T-cell (primary cell): ENCODE data around the gene LCP2. TPM values are rescaled to one million over a fixed set of nuclear protein-coding genes. Genes with fewer than 3 reads are reported as not detected.

ENCODE experiments used
- ATAC-seq, 4 experiments: fragments of 200-7000 bp in 3 of 4; fragments of 150-1000 bp in 1 of 4; cut with Tn5 transposase; replicated peaks in 1 of 4; 1 replicate in 3 of 4; 2 replicates in 1 of 4; pipeline ENCODE4 v1.10.0; 2021; ENCODE audit warnings: moderate library complexity in 3 of 4, mild to moderate bottlenecking in 2 of 4, moderate number of reproducible peaks in 1 of 4
- CTCF ChIA-PET, 2 donors: fragments of 300-600 bp; sonication (Branson Sonifier 250); formaldehyde crosslinking; loops; one replicate each; lab custom pipeline; 2022; ENCODE audit warnings: antibody characterized with exemption in 2 of 2; lab: Charles Lee
- POLR2A ChIA-PET, 2 donors: fragments of 300-600 bp; sonication (Branson Sonifier 250); formaldehyde crosslinking; loops; one replicate each; lab custom pipeline; 2022; ENCODE audit warnings: antibody characterized with exemption in 2 of 2; lab: Charles Lee
- DNase-seq, 35 experiments: peaks; one replicate each; pipeline versions ENCODE4 v3.0.0 to v3.0.0-alpha.2; 2013 to 2023
- H3K27ac ChIP-seq: one replicate; pipeline ENCODE4 v1.5.1; 2013; ENCODE audit warnings: low read length
- H3K27me3 ChIP-seq, 2 experiments: replicated peaks in 1 of 2; 1 replicate in 1 of 2; 2 replicates in 1 of 2; pipeline versions ENCODE4 v1.6.1 to v1.7.0; 2013; ENCODE audit warnings: low read length in 1 of 2, mixed read lengths in 1 of 2; ENCODE audit not compliant: control insufficient read depth in 2 of 2, insufficient read depth in 2 of 2; ENCODE audit errors: extremely low read depth in 1 of 2
- H3K36me3 ChIP-seq, 2 donors: 1 replicate in 1 of 2; 2 replicates in 1 of 2; pipeline versions ENCODE4 v1.6.1 to v1.7.0; 2013; ENCODE audit warnings: low read length in 1 of 2; ENCODE audit not compliant: control insufficient read depth in 2 of 2, insufficient read depth in 1 of 2; ENCODE audit errors: extremely low read depth in 1 of 2
- H3K4me1 ChIP-seq, 2 experiments: 1 replicate in 1 of 2; 2 replicates in 1 of 2; pipeline versions ENCODE4 v1.6.1 to v1.7.0; 2013; ENCODE audit warnings: low read length in 2 of 2, mixed read lengths in 1 of 2; ENCODE audit not compliant: insufficient read depth in 2 of 2, control insufficient read depth in 1 of 2; ENCODE audit errors: extremely low read depth in 1 of 2
- H3K4me3 ChIP-seq, 2 donors: 1 replicate in 1 of 2; 2 replicates in 1 of 2; pipeline versions ENCODE4 v1.5.1 to v1.7.0; 2013; ENCODE audit warnings: mild to moderate bottlenecking in 2 of 2, low read length in 1 of 2, moderate library complexity in 1 of 2; ENCODE audit not compliant: control insufficient read depth in 1 of 2; ENCODE audit errors: extremely low read depth in 1 of 2
- H3K9me3 ChIP-seq: 2 replicates; pipeline ENCODE4 v1.7.0; 2013
- H3K27ac Mint-ChIP-seq, 2 donors: one replicate each; pipeline ENCODE4 v1.8.0; 2020 to 2021; ENCODE audit warnings: mild to moderate bottlenecking in 2 of 2, mixed read lengths in 2 of 2
- H3K27me3 Mint-ChIP-seq, 2 donors: one replicate each; pipeline ENCODE4 v1.8.0; 2021 to 2022; ENCODE audit warnings: mixed read lengths in 2 of 2
- H3K36me3 Mint-ChIP-seq: one replicate; pipeline ENCODE4 v1.8.0; 2021; ENCODE audit warnings: mixed read lengths
- H3K4me1 Mint-ChIP-seq, 3 donors: one replicate each; pipeline ENCODE4 v1.8.0; 2020 to 2022; ENCODE audit warnings: mixed read lengths in 3 of 3, mild to moderate bottlenecking in 1 of 3
- H3K4me3 Mint-ChIP-seq, 3 donors: one replicate each; pipeline ENCODE4 v1.8.0; 2020 to 2022; ENCODE audit warnings: mild to moderate bottlenecking in 3 of 3, mixed read lengths in 3 of 3, moderate library complexity in 3 of 3
- H3K9me3 Mint-ChIP-seq, 3 donors: one replicate each; pipeline ENCODE4 v1.8.0; 2020 to 2022; ENCODE audit warnings: mixed read lengths in 3 of 3
- WGBS: methylation state at CpG from one replicate; pipeline ENCODE4 v1.1.5; 2013; ENCODE audit warnings: missing lambda C conversion rate; ENCODE audit not compliant: insufficient coverage; 5-methylcytosine and 5-hydroxymethylcytosine counted together
- total RNA-seq, 35 experiments: library from RNA in 6 of 35; stranded (reverse) in 6 of 35; fragments of 120-200 nt in 1 of 35; gene quantifications; one replicate each; pipeline versions ENCODE4 v1.2.1 to v1.2.4 and lab custom pipeline; 2013 to 2026

The LCP2 gene
- total RNA-seq, 5 donors from 2014 or later (not counting 1 experiment from before 2014, with no cell fraction given), result 355 to 394 (median 374) TPM

DNA sequence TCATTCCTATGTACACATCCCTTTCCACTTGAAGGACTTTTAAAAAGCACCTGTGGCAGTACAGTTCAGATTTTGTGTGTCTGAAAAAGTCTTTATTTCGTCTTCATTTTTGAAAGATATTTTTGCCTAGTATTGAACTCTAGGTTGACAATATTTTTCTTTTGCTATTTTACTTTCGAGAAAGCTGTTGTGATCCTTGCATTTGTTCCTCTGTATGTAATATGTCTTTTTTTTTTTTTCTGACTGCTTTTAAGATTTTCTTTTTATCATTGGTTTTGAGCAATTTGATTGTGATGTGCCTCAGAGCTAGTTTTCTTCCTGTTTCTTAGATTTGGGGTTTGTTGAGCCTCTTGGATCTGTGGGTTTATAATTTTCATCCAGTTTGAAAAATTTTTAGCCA is 13.3 kb downstream of the LCP2 start:
- peaks cover 11 to 77% of the 10 kb centered on the region in 2 donors for H3K36me3 ChIP-seq
- CTCF ChIA-PET, result interaction anchor here in 1 of 2 donors (0.8 to 1.0 kb wide), 3 partner anchors 9 to 15 kb away, joined by 3 to 6 read pairs (median 6); no protein-coding TSS in a partner anchor
- peak overlapping the region; percentile 72 for H3K27ac ChIP-seq
- ATAC-seq (no peak), DNase-seq (no peak)
- no peaks in the 10 kb centered on the region for H3K9me3 ChIP-seq
- no peaks in the 10 kb centered on the region for H3K9me3 Mint-ChIP-seq
- POLR2A ChIA-PET, result interaction anchor here in 1 of 2 donors (1.0 kb wide), 1 partner anchor 13 kb away, joined by 6 read pairs; the partner anchor contains the start of gene LCP2
- peak overlapping the region; percentile 1 to 99 (median 44) for H3K4me3 Mint-ChIP-seq
- H3K4me1 Mint-ChIP-seq, result peaks cover 100% of the 10 kb centered on the region in 3 donors
- H3K36me3 Mint-ChIP-seq, result peaks cover 69% of the 10 kb centered on the region
- no peaks in the 10 kb centered on the region for H3K27me3 Mint-ChIP-seq
- no peaks in the 10 kb centered on the region for H3K27me3 ChIP-seq
- peak overlapping the region; percentile 95 to 99 for H3K27ac Mint-ChIP-seq
- no peak overlapping the region for H3K4me3 ChIP-seq
- H3K4me1 ChIP-seq, result peaks cover 90 to 93% of the 10 kb centered on the region in 2 experiments
- 50% methylated on average over 1 of the region's 2 CpGs for WGBS

GRCh38 chr5:170283296-170283695 is 14.3 kb downstream of the LCP2 start:
- CTCF ChIA-PET, result interaction anchor here (0.5 to 2.2 kb wide), 11 partner anchors 9 to 137 kb away, joined by 3 to 16 read pairs (median 5); no protein-coding TSS in a partner anchor
- ATAC-seq, result no peak
- Histone ChIP-seq H3K27ac (peak overlapping the region; percentile 72), H3K9me3 (no peaks in the 10 kb centered on the region), H3K4me1 (peaks cover 82 to 93% of the 10 kb centered on the region in 2 experiments), H3K27me3 (no peaks in the 10 kb centered on the region), H3K4me3 (no peak overlapping the region), H3K36me3 (peaks cover 8 to 68% of the 10 kb centered on the region in 2 donors)
- peak overlapping the region; percentile 95 to 99 for H3K27ac Mint-ChIP-seq
- H3K27me3 Mint-ChIP-seq, result no peaks in the 10 kb centered on the region
- no peaks in the 10 kb centered on the region for H3K9me3 Mint-ChIP-seq
- H3K36me3 Mint-ChIP-seq, result peaks cover 59% of the 10 kb centered on the region
- POLR2A ChIA-PET, result interaction anchor here (0.6 to 1.4 kb wide), 6 partner anchors 8 to 56 kb away, joined by 3 to 14 read pairs (median 4); partner anchors contain the start of gene LCP2 (in 1 of the 2)
- peak overlapping the region; percentile 40 to 99 (median 63) for H3K4me3 Mint-ChIP-seq
- 31% methylated on average over 1 of the region's 1 CpG for WGBS
- DNase-seq, result no peak
- peaks cover 100% of the 10 kb centered on the region in 3 donors for H3K4me1 Mint-ChIP-seq

DNA sequence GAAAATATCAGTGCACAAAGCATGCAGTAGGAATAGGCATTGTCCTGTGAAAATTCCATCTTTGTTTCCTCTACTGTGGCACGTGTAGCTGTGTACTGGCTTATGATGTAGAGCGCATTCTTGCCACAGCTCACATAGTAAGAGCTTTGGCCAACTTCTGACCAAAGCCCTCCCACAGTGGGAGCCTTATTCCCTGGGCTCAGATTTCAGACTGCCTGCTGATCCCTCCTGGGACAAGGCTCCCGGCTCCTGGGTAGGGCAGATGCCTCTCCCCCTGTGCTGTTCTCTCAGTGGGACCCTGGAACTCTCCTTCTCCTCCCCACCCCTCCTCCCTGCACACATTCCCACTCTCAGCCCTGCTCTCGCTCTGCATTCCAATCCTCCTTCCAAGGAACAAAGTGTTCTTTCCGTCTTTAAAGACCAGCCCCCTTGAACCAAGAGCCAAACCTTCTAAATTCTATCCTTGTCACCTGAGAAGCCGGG is 17.5 kb downstream of the LCP2 start:
- ATAC-seq (no peak), DNase-seq (no peak)
- peaks cover 97 to 100% (median 98%) of the 10 kb centered on the region in 3 donors for H3K4me1 Mint-ChIP-seq
- WGBS, result 37% methylated on average over 4 of the region's 6 CpGs
- peak overlapping the region; percentile 68 to 99 (median 75) for H3K4me3 Mint-ChIP-seq
- no peaks in the 10 kb centered on the region for H3K27me3 ChIP-seq
- H3K4me1 ChIP-seq, result peaks cover 76 to 95% of the 10 kb centered on the region in 2 experiments
- peaks cover 46% of the 10 kb centered on the region for H3K36me3 Mint-ChIP-seq
- H3K27ac ChIP-seq, result peak overlapping the region; percentile 73
- peak overlapping the region in 1 of 2 donors; percentile 36 for H3K4me3 ChIP-seq
- CTCF ChIA-PET, result interaction anchor here (0.9 to 8.2 kb wide), 6 partner anchors 12 to 55 kb away, joined by 3 to 111 read pairs (median 4); partner anchors contain the start of gene LCP2 (in 1 of the 2)
- peak overlapping the region; percentile 86 to 99 for H3K27ac Mint-ChIP-seq
- POLR2A ChIA-PET, result interaction anchor here (0.6 to 1.7 kb wide), 5 partner anchors 11 to 1910 kb away, joined by 3 to 6 read pairs (median 3); partner anchors contain the start of gene LCP2 (in 1 of the 2)
- peaks cover 8 to 56% of the 10 kb centered on the region in 2 donors for H3K36me3 ChIP-seq
- H3K9me3 ChIP-seq, result no peaks in the 10 kb centered on the region
- no peaks in the 10 kb centered on the region for H3K9me3 Mint-ChIP-seq
- no peaks in the 10 kb centered on the region for H3K27me3 Mint-ChIP-seq

- H3K4me3 Mint-ChIP-seq, result peak overlapping the region; percentile 68 to 99 (median 75)
- Histone ChIP-seq H3K27ac (peak overlapping the region; percentile 73), H3K27me3 (no peaks in the 10 kb centered on the region), H3K9me3 (no peaks in the 10 kb centered on the region), H3K4me1 (peaks cover 79 to 96% of the 10 kb centered on the region in 2 experiments), H3K4me3 (peak overlapping the region; percentile 35 to 49), H3K36me3 (peaks cover 8 to 57% of the 10 kb centered on the region in 2 donors)
- CTCF ChIA-PET, result interaction anchor here (0.8 to 8.2 kb wide), 9 partner anchors 11 to 55 kb away, joined by 3 to 111 read pairs (median 3); partner anchors contain the start of gene LCP2 (in 1 of the 2)
- no peak for ATAC-seq
- H3K9me3 Mint-ChIP-seq, result no peaks in the 10 kb centered on the region
- POLR2A ChIA-PET, result interaction anchor here (0.8 to 1.7 kb wide), 4 partner anchors 12 to 18 kb away, joined by 3 to 6 read pairs (median 4); partner anchors contain the start of gene LCP2 (in 2 of the 2)
- peaks cover 46% of the 10 kb centered on the region for H3K36me3 Mint-ChIP-seq
- H3K4me1 Mint-ChIP-seq, result peaks cover 97 to 100% (median 97%) of the 10 kb centered on the region in 3 donors
- DNase-seq, result no peak
- H3K27ac Mint-ChIP-seq, result peak overlapping the region; percentile 86 to 99
- WGBS, result no CpG with 5 or more reads among the region's 4 CpGs
- no peaks in the 10 kb centered on the region for H3K27me3 Mint-ChIP-seq
These were observed 18.1 kb downstream of the LCP2 start for GRCh38 chr5:170279459-170279817.

- Histone ChIP-seq H3K36me3 (peaks cover 8 to 57% of the 10 kb centered on the region in 2 donors), H3K9me3 (no peaks in the 10 kb centered on the region), H3K4me3 (peak overlapping the region; percentile 35 to 49), H3K4me1 (peaks cover 79 to 97% of the 10 kb centered on the region in 2 experiments), H3K27ac (peak overlapping the region; percentile 73), H3K27me3 (no peaks in the 10 kb centered on the region)
- ATAC-seq (peak; percentile 78 to 80 (median 79)), DNase-seq (peak; percentile 80 to 95 (median 88))
- H3K9me3 Mint-ChIP-seq, result no peaks in the 10 kb centered on the region
- peaks cover 97 to 100% (median 97%) of the 10 kb centered on the region in 3 donors for H3K4me1 Mint-ChIP-seq
- 5% methylated on average over 4 of the region's 9 CpGs for WGBS
- H3K36me3 Mint-ChIP-seq, result peaks cover 47% of the 10 kb centered on the region
- H3K27me3 Mint-ChIP-seq, result no peaks in the 10 kb centered on the region
- peak overlapping the region; percentile 86 to 99 for H3K27ac Mint-ChIP-seq
- POLR2A ChIA-PET, result interaction anchor here (0.6 to 1.7 kb wide), 12 partner anchors 9 to 55 kb away, joined by 3 to 10 read pairs (median 4); partner anchors contain the start of gene LCP2 (in 2 of the 2)
- CTCF ChIA-PET, result interaction anchor here (0.6 to 8.2 kb wide), 17 partner anchors 9 to 60 kb away, joined by 3 to 111 read pairs (median 3); partner anchors contain the start of gene LCP2 (in 1 of the 2)
- peak overlapping the region; percentile 68 to 99 (median 75) for H3K4me3 Mint-ChIP-seq
These were observed 18.7 kb downstream of the LCP2 start for GRCh38 chr5:170278611-170279458.
